ENCODE data around the gene ACYP2. TPM values are rescaled to one million over a fixed set of nuclear protein-coding genes. Genes with fewer than 3 reads are reported as not detected.
"Not testable (repeated sequence)": the region's sequence is repeated elsewhere in the genome, so short reads cannot be mapped to it uniquely, and the experiment has no call there.

Gene ACYP2
- total RNA-seq, 1 donor from 2014 or later, result 10.1 TPM

DNA sequence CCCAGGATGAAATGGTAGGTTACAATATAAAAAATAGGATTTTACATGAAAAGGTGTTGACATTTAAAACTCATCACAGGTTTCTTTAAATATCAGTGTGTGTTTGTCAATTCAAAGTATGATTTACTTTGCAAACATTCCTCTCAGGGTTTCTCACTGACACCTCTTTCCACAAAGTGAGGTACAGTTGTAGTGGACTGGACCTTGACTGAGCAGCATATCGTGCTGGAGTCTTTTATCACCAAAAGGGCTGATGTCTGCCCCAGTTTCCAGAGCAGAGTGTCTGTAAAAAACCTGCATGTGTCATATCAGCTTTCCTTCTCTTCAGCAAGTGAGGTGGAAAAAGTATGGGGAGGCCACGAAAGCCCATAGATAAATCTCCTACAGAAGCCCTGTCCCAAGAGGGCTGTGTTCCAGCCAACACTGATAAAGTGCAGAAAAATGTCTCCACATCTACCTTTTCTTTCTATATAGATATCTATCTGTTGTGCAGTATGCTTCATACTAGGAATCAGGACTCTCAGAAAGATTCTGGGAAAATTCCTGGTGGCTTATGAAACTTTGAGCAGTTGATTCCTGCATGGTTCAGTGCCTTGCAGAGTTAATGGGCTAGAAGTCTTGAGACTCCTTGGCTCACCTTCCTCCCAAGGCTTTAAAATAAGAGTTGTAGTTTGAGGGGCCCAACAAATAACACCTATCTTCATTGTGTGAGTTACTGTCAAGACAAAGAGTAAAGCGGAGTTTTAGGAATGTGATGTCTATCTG, 6.9 kb downstream of the ACYP2 start:
- Mint-ChIP-seq H3K36me3 (no peaks in the 10 kb centered on the region), H3K4me3 (peak overlapping the region; percentile 27), H3K27ac (peak overlapping the region; percentile 66), H3K4me1 (ENCODE audit: unreplicated experiment) (peaks cover 9% of the 10 kb centered on the region), H3K9me3 (no peaks in the 10 kb centered on the region), H3K27me3 (no peaks in the 10 kb centered on the region)
- TF ChIP-seq, protein P1, sequence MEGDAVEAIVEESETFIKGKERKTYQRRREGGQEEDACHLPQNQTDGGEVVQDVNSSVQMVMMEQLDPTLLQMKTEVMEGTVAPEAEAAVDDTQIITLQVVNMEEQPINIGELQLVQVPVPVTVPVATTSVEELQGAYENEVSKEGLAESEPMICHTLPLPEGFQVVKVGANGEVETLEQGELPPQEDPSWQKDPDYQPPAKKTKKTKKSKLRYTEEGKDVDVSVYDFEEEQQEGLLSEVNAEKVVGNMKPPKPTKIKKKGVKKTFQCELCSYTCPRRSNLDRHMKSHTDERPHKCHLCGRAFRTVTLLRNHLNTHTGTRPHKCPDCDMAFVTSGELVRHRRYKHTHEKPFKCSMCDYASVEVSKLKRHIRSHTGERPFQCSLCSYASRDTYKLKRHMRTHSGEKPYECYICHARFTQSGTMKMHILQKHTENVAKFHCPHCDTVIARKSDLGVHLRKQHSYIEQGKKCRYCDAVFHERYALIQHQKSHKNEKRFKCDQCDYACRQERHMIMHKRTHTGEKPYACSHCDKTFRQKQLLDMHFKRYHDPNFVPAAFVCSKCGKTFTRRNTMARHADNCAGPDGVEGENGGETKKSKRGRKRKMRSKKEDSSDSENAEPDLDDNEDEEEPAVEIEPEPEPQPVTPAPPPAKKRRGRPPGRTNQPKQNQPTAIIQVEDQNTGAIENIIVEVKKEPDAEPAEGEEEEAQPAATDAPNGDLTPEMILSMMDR (conservative IDR thresholded peaks at IDR 0.05), result no peak
- no peak for DNase-seq (ENCODE audit: extremely low spot score, unreplicated experiment)

DNA sequence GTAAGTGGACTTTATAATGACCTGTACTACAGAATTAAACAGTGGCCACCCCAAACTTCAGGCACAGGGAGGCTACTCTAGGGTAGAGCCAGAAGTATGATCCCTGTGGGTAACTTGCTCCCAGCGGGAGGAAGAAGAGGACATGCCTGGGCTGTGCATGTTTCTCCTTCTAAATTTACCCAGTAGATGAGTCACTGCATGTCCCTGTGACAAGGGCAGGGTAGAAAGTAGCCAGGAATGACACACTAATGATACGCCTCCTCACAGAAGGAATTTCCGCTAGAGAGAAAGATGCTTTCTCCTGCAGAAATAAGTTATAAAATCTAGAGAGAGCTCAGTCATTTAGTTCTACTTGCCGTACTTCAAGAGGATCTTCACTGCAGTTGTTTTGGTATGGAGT, 7.5 kb downstream of the ACYP2 start:
- Mint-ChIP-seq H3K36me3 (no peaks in the 10 kb centered on the region), H3K27me3 (no peaks in the 10 kb centered on the region), H3K27ac (peak overlapping the region; percentile 66), H3K9me3 (no peaks in the 10 kb centered on the region), H3K4me1 (ENCODE audit: unreplicated experiment) (peaks cover 9% of the 10 kb centered on the region), H3K4me3 (peak overlapping the region; percentile 5)
- TF ChIP-seq, protein P1 (conservative IDR thresholded peaks at IDR 0.05), result no peak
- DNase-seq (ENCODE audit: extremely low spot score, unreplicated experiment), result no peak

DNA sequence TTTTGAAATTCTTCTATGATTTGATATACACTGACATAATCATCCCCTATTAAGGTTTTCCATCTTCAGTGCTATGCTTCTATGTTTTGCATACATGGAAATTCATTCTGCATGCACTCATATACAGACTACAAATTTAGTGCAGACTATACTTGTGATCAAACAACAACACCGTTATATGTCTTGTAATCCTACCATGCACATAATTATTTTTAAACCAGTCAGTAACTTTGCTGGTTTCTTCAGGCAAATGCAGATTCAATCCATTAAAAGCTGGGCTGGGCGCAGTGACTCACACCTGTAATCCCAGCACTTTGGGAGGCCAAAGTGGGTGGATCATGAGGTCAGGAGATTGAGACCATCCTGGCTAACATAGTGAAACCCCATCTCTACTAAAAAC, 11.8 kb downstream of the ACYP2 start:
- not testable (repeated sequence) for H3K27me3 Mint-ChIP-seq; H3K4me3 Mint-ChIP-seq; H3K4me1 Mint-ChIP-seq (ENCODE audit: unreplicated experiment); H3K27ac Mint-ChIP-seq; H3K9me3 Mint-ChIP-seq; DNase-seq (ENCODE audit: extremely low spot score, unreplicated experiment); H3K36me3 Mint-ChIP-seq

DNA sequence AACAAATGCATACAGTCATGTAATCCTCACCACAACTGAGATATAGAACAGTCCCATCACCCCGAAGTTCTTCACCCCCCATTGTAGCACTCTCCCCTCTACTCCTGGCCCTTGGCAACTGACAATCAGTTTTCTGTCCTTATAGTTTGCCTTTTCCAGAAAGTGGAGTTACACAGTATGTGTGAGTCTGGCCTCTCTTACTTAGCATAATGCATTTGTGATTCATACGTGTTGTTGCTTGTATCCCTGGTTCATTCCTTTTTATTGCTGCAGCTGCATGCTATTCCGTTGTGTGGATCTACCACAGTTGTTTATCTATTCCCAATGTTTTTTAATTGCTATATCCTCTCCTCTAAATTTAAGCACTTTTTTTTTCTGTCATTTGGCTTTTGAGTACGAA, 17.6 kb downstream of the ACYP2 start:
- H3K36me3 Mint-ChIP-seq, result peaks cover 3% of the 10 kb centered on the region
- no peaks in the 10 kb centered on the region for H3K27me3 Mint-ChIP-seq
- TF ChIP-seq, protein P1 (conservative IDR thresholded peaks at IDR 0.05), result no peak
- H3K4me1 Mint-ChIP-seq (ENCODE audit: unreplicated experiment), result no peaks in the 10 kb centered on the region
- H3K27ac Mint-ChIP-seq, result no peak overlapping the region
- no peak overlapping the region for H3K4me3 Mint-ChIP-seq
- DNase-seq (ENCODE audit: extremely low spot score, unreplicated experiment), result no peak
- no peaks in the 10 kb centered on the region for H3K9me3 Mint-ChIP-seq

DNA sequence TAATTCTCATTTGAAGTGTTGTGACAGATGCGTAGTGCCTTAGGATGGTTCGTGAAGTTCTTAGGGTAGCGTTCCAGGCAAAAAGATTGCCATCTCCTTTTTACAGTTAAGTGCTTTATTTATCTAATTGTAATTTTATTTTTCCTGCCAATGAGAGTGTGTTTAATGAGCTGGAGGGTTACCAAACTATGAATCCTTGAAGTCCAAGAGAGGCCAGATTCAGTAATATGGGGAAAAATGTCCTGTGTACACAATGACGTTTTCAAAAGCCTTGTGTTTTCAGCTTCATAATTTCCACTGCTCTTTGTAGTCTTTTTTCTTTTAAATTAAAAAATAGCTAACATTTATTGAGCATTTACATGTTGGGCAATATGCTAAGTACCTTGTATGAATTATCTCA, 23.8 kb downstream of the ACYP2 start:
- TF ChIP-seq, protein P1 (conservative IDR thresholded peaks at IDR 0.05), result no peak
- H3K9me3 Mint-ChIP-seq, result no peaks in the 10 kb centered on the region

DNA sequence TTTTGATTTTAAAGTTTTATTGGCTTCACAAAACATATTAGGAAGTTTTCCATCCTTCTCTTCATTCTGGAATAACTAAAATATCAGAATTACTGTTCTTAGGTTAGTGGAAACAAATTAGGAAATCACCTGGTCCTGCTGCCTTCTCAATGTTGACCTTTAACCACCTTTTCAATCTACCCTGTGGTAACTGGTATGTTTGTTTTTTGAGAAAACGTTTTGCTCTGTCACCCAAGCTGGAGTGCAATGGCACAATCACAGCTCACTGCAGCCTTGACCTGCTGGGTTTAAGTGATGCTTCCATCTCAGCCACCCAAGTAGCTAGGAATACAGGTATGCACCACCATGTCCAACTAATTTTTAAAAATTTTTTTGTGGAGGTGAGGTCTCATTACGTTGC, 28.4 kb downstream of the ACYP2 start:
- H3K9me3 Mint-ChIP-seq, result no peaks in the 10 kb centered on the region
- no peak overlapping the region for H3K27ac Mint-ChIP-seq
- DNase-seq (ENCODE audit: extremely low spot score, unreplicated experiment), result no peak
- TF ChIP-seq, protein P1 (conservative IDR thresholded peaks at IDR 0.05), result no peak
- no peak overlapping the region for H3K4me3 Mint-ChIP-seq
- H3K27me3 Mint-ChIP-seq, result no peaks in the 10 kb centered on the region
- H3K36me3 Mint-ChIP-seq, result no peaks in the 10 kb centered on the region
- H3K4me1 Mint-ChIP-seq (ENCODE audit: unreplicated experiment), result no peaks in the 10 kb centered on the region

More for the DNA sequence above, 23.8 kb downstream of the ACYP2 start:
- Mint-ChIP-seq H3K27ac (no peak overlapping the region), H3K4me3 (no peak overlapping the region), H3K36me3 (peaks cover 3% of the 10 kb centered on the region), H3K27me3 (no peaks in the 10 kb centered on the region), H3K4me1 (ENCODE audit: unreplicated experiment) (no peaks in the 10 kb centered on the region)
- DNase-seq (ENCODE audit: extremely low spot score, unreplicated experiment), result no peak
